DMS79 (cell line): Measurements from ENCODE around the gene ENPP3.

ENCODE experiments used
- DNase-seq: peaks from one replicate; lab custom pipeline; 2025; lab: John Stamatoyannopoulos, UW

Gene ENPP3

DNA sequence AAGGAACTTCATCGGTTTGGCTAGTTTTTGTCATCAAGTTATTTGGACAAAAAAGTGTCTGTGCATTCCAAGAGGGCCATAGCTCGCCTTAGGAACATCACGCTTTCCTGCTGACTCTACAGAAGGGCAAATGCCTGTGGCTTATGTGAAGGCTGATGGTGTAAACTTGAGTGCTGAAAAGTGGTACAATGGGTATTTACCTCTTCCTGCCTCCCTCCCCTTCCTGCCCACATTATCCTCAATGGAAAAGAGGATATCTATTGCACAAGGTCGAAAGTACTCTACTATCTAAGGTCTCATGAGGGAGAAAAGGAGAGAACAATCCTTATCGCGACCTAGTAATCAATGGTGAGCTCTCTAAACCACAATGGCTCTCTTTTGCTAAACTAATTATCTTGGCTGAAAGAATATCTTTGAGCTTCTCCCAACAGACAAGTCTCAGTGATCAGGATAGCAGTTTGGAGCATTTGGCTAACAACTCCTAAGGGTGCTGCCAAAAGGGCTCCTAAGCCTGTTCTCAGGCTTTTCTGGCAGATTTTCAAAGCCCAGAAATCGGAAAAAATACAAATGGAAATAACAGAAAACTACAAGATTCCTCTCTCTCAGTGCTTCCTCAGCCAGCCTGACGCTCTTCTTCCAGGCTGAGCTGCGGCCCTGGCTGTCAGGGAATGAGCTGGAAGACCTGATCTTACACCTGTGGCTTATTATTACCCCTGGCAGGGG is 128.1 kb downstream of the ENPP3 start:
- DNase-seq: no peak

DNA sequence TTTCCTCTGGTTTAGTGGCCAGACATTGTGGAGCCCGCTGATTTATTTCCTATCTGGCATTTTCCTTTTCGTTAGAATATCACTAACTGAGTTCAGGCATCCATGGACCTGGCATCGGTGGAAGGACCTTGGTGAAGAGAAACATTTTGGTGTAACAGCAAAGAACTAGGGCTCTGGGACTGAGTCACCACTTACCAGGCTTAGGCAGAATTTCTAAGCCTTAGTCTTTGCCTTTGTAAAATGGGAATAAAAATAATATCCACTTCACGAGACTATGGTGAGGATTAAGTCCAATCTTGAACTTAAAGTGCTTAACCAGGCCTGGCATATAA is 128.7 kb downstream of the ENPP3 start:
- no peak for DNase-seq

DNA sequence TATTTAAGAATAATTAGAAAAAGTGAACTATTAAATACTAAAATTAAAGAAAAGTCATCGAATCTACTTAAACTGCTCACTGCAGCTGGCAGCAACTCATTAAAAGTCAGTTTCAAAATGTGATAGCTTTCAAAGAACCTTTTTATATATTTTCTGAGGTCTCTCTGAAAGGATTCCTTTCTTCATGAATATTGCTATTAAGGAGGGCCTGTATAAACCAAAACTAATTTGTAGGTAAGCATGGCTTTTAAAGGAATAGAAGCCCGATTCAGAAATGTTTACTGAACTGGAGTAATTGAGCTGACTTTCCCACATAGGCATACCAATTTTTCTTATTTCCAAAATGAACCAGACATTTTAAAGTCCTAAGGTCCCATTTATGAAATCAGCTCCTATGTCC is 129.5 kb downstream of the ENPP3 start:
- no peak for DNase-seq

DNA sequence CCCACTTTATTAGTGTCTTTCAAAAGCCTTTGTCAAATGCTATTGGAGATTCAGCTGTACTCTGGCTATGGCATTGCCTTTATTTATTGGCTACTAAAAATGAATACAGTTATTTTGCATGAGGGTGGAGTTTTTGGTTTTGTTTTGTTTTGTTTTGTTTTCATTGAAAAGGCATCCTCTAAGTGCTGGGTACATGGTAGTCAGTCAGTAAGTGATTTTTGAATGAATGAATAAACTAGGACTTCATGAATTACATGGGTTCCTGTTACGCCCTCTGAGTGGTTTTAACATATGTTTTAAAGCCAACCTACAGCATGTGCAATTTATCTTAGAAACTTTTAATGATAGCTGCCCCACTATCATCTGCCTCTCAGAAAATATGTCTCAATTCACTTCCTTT is 131.9 kb downstream of the ENPP3 start:
- no peak for DNase-seq

DNA sequence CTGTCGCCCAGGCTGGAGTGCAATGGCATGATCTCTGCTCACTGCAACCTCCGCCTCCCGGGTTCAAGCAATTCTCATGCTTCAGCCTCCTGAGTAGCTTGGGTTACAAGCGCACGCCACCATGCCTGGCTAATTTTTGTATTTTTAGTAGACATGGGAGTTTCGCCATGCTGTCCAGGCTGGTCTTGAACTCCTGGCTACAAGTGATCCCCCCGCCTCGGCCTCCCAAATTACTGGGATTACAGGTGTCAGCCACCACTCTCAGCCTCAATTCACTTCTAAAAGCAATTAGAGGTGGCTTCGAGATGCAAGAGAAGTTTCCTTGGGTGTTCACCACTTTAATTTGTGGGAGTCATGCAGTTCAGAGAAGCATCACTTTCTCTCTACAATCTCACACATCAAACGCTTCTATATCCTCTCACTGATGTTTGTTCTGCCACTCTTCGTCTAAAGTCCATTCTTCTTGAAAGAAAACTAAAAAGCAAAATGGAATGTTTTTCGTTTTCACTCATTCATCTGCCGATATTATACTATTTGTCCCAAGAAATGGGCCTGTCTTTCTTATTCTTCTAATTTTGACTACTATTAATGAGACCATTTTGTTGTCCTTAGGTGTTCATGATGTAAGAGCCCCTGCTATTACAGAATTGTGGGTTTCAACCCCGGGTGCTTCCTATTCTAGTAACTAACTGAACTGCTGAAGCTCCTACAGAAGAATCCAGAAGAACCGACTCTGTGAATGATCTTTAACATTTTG is 132.5 kb downstream of the ENPP3 start:
- no peak for DNase-seq

- DNase-seq: no peak
These were observed 133.7 kb downstream of the ENPP3 start for GRCh38 chr6:131770776-131771175.

- no peak for DNase-seq
These were observed 136.3 kb downstream of the ENPP3 start for GRCh38 chr6:131773284-131773950.

- no peak for DNase-seq
These were observed 138.8 kb downstream of the ENPP3 start for GRCh38 chr6:131775886-131776285.

DNA sequence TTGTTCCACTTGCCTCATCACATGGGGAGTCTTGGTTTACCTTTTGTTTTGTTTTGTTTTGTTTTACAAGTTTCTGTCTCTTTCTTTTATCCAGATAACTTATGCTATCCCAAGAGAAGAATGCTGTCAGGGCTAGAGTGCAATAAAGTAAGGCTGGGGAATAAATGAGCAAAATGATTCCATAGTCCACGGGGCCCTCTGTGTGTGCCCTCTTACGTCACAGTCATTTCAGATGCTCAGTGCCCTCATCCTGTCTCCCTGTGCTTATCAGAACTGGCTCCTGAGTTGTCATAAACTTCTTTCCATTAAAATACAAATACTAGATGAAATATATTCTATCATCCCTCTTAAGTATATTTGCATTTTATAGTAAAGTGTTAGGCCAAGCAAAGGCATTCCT is 139.9 kb downstream of the ENPP3 start:
- no peak for DNase-seq

DNA sequence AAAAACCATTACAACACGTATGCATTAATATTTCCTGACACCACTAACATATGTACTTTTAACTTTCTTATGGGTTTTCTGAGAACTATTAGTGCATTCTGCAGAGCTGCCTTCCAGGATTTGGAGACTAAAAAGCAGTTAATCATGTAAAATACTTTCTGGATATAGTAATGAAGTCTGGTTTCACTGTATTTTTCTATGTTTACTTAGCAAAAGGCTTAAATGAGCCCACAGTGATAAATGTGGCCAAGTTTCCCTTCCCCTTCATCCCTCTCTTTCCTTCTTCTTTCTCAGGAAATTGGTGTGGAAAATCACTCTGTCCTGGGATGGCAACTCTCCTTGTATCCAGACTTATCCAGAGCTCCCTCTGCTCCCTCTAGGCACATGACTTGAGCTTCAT is 141.1 kb downstream of the ENPP3 start:
- DNase-seq: no peak

- DNase-seq: no peak
These were observed 142.2 kb downstream of the ENPP3 start for GRCh38 chr6:131779304-131779703.

DNA sequence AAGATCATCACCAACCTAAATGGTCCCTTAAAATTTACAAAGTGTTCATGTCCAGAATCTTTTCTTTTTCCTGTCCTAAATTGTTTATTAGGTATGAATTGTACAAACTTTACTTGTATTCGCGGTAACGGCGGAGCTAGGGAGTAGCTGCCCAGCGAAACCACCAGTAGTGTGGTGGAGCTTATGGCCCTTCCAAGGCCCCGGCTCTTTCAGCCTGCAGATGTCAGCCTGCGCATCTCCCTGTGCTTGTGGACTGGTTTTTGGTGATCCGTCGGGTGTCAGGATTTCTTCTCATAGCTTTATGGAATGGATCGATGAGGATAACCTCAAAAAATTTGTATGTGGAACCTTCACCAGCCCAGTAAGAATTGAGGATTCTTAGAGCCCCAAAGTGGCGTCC is 143.5 kb downstream of the ENPP3 start:
- DNase-seq: no peak

DNA sequence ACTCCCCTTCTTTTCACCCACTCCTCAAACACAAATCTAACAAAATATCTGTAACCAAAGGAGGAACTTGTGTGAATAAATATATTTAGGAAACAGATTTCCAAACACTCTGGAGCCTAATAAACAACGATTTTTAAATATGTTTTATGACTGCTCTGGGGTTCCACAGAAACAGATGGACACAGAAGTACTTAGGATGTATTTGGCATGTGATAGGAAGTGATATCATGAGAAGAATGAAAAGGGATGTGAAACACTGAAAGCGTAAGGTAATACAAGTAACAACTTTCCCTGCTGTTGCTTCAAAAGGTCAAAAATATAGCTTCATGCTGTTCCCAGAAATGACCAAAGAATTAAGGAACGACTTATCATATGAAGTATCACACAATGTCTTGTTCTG is 144.6 kb downstream of the ENPP3 start:
- no peak for DNase-seq

- DNase-seq: no peak
These were observed 145.7 kb downstream of the ENPP3 start for GRCh38 chr6:131782764-131783163.

GRCh38 chr6:131784561-131784960 is 147.5 kb downstream of the ENPP3 start:
- no peak for DNase-seq

DNA sequence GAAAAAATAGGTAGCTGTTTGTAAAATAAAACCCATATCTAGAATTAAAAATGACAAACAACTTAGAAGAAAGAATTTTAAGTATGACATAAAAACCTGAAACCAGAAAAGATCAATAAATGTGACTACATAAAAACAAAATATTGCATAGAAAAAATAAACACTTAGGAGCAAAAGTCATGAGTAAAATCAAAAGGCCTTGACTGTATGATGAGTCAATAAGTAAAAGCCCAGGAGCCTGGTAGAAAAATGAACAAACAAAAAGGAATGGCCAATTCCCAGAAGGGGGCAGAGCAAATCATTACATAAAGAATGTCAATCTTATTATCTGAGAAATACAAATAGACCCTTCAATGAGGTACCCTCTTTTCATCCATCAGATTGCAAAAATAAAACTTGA is 150.0 kb downstream of the ENPP3 start:
- no peak for DNase-seq

- DNase-seq: no peak
These were observed 150.9 kb downstream of the ENPP3 start for GRCh38 chr6:131787766-131788712.

DNA sequence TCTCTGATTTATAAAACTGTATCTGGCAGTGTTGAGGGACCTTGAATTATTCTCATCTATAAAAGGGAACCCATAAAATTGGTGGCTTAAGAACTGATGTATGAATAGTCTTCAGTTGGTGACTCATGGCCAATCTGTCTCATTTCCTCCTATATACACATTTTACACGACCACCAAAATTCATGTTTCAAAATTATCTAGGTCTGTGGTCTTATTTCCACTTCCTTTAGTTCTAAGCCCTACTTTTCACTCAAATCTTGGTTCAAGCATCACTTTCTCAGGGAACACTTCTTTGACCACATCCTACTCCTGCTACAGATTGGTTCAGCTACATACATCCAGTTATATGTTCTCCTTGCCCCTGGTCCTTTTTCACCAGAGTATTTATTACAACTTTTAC is 152.1 kb downstream of the ENPP3 start:
- DNase-seq: no peak

- DNase-seq: no peak
These were observed 154.4 kb downstream of the ENPP3 start for GRCh38 chr6:131791476-131791875.

DNA sequence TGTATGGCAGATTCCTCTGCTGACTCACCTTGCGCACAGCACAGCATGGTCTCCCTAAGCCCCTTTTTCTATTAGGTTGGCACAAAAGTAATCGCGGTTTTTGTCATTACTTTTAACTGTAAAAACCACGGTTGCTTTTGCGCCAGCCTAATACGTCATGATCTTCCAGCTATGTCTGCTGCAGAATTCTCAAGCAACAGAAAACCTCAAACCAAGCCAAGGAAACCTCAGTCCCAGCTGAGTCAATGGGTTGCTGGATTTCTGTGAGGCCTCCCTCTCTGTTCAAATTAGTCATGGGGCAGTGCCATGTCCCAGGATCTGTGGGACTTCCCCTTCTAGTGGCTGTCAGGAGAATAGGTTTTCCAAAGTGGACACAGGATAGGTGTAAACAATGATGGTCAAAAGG is 155.0 kb downstream of the ENPP3 start:
- DNase-seq: no peak

- no peak for DNase-seq
These were observed 158.3 kb downstream of the ENPP3 start for GRCh38 chr6:131795366-131795765.
